A549 (cell line): ENCODE data around the gene VIPR2.

Experiments used
- BCL3 ChIP-seq: fragments of >200 bp; sonication (Bioruptor Twin); formaldehyde crosslinking; IDR thresholded peaks from 3 replicates; pipeline ENCODE4 v1.6.1; 2016
- CTCF ChIP-seq: fragments of >200 bp; sonication (Bioruptor Twin); formaldehyde crosslinking; IDR thresholded peaks from 3 replicates; pipeline ENCODE4 v1.5.1; 2016
- EP300 ChIP-seq, 2 experiments: fragments of >200 bp; sonication (Bioruptor Twin); formaldehyde crosslinking; IDR thresholded peaks; 2 replicates in 1 of 2; 3 replicates in 1 of 2; pipeline ENCODE4 v1.6.1; 2016 to 2017
- FOSL2 ChIP-seq, 2 experiments: fragments of 450-650 bp in 1 of 2; fragments of >200 bp in 1 of 2; sonication (Bioruptor Twin) in 1 of 2; formaldehyde crosslinking; IDR thresholded peaks; 2 replicates each; pipeline versions ENCODE4 v1.5.0 to v1.6.1; 2016 to 2020; ENCODE audit warnings: mild to moderate bottlenecking in 1 of 2, moderate library complexity in 1 of 2
- HMGXB4 ChIP-seq: fragments of 250-450 bp; sonication (Bioruptor Pico); IDR thresholded peaks from 2 replicates; pipeline ENCODE4 v1.5.0; 2021; ENCODE audit warnings: mild to moderate bottlenecking, moderate library complexity, borderline replicate concordance
- KDM1A ChIP-seq: fragments of 200-600 bp; sonication (generic); IDR thresholded peaks from 2 replicates; pipeline ENCODE4 v1.6.1; 2016; ENCODE audit warnings: low read depth, mild to moderate bottlenecking
- MAZ ChIP-seq: fragments of 150-350 bp; IDR thresholded peaks from 2 replicates; pipeline ENCODE4 v1.6.1; 2014; ENCODE audit warnings: antibody characterized with exemption, low read depth, low read length, borderline replicate concordance
- NFE2L2 ChIP-seq: fragments of 150-350 bp; conservative IDR thresholded peaks from 2 replicates; pipeline ENCODE4 v1.6.1; 2014; ENCODE audit warnings: low read length
- NR3C1 ChIP-seq: fragments of >200 bp; sonication (Bioruptor Twin); formaldehyde crosslinking; IDR thresholded peaks from 3 replicates; pipeline ENCODE4 v1.6.1; 2017
- PBX3 ChIP-seq: IDR thresholded peaks from 2 replicates; pipeline ENCODE4 v1.6.1; 2012
- POLR2A ChIP-seq: IDR thresholded peaks from 2 replicates; pipeline ENCODE4 v1.6.1; 2012; ENCODE audit warnings: mild to moderate bottlenecking, low read length
- REST ChIP-seq: fragments of 200-600 bp; sonication (generic); IDR thresholded peaks from 2 replicates; pipeline ENCODE4 v1.6.1; 2016; ENCODE audit warnings: antibody characterized with exemption, mild to moderate bottlenecking, moderate library complexity
- SMC3 ChIP-seq: fragments of >200 bp; sonication (Bioruptor Twin); formaldehyde crosslinking; IDR thresholded peaks from 3 replicates; pipeline ENCODE4 v1.6.1; 2018; ENCODE audit warnings: inconsistent platforms
- SREBF2 ChIP-seq: fragments of 450-650 bp; IDR thresholded peaks from 2 replicates; pipeline ENCODE4 v1.6.1; 2014; ENCODE audit warnings: mild to moderate bottlenecking, moderate library complexity

GRCh38 chr7:159045839-159046238 lies 98.8 kb downstream of the VIPR2 start:
- no peak for TF ChIP-seq HMGXB4 (CRISPR knock-in tag)
- no peak for TF ChIP-seq BCL3
- TF ChIP-seq EP300 (IDR thresholded peaks at IDR 0.05) = no peak
- TF ChIP-seq CTCF = no peak
- no peak for TF ChIP-seq SMC3
- no peak for TF ChIP-seq NFE2L2
- no peak for TF ChIP-seq POLR2A
- TF ChIP-seq FOSL2 (IDR thresholded peaks at IDR 0.05) = no peak
- TF ChIP-seq FOSL2 (CRISPR knock-in tag; IDR thresholded peaks at IDR 0.05) = no peak
- no peak for TF ChIP-seq SREBF2
- no peak for TF ChIP-seq NR3C1
- TF ChIP-seq MAZ = no peak
- TF ChIP-seq PBX3 = no peak
- TF ChIP-seq KDM1A = no peak
- no peak for TF ChIP-seq REST
